SU-DHL-6 (cell line): Measurements from ENCODE around the gene HS6ST2.

Source experiments
- EZH2phosphoT487 ChIP-seq: fragments of 200-600 bp; sonication (generic), shearing (Covaris generic); conservative IDR thresholded peaks from 2 replicates; pipeline ENCODE4 v1.6.1; 2018; ENCODE audit warnings: mild to moderate bottlenecking, antibody characterized with exemption, low read length, moderate library complexity, mixed read lengths
- TF ChIP-seq, protein P1 (sequence below): fragments of 200-600 bp; sonication (generic); IDR thresholded peaks from one replicate; pipeline ENCODE4 v1.5.1; 2017; ENCODE audit warnings: antibody characterized with exemption, mild to moderate bottlenecking, low read length, moderate library complexity; ENCODE audit not compliant: insufficient read depth, poor library complexity, severe bottlenecking

DNA sequence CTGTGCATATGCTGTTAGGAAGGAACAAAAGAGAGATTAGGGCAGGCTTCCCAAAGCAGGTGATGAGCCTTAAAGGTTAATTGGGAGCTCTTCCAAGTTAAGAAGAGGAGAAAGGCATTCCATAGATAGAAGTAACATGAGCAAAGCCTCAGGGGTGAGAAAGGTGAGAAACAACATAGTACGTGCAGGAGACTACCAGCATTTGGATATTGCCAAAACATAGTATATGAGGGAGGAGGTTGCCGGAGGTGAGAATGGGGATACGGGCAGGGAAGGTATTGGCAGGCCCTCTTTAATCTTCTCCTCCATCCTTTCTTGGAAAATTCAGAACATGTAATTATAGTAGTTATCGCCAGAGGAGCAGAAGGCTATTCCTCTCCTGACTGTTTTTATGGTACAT, 373.5 kb downstream of the HS6ST2 start:
- TF ChIP-seq, protein P1, sequence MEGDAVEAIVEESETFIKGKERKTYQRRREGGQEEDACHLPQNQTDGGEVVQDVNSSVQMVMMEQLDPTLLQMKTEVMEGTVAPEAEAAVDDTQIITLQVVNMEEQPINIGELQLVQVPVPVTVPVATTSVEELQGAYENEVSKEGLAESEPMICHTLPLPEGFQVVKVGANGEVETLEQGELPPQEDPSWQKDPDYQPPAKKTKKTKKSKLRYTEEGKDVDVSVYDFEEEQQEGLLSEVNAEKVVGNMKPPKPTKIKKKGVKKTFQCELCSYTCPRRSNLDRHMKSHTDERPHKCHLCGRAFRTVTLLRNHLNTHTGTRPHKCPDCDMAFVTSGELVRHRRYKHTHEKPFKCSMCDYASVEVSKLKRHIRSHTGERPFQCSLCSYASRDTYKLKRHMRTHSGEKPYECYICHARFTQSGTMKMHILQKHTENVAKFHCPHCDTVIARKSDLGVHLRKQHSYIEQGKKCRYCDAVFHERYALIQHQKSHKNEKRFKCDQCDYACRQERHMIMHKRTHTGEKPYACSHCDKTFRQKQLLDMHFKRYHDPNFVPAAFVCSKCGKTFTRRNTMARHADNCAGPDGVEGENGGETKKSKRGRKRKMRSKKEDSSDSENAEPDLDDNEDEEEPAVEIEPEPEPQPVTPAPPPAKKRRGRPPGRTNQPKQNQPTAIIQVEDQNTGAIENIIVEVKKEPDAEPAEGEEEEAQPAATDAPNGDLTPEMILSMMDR, result no peak
- no peak for TF ChIP-seq EZH2phosphoT487
